Measurements from ENCODE around the gene MCM3AP. TPM values are rescaled to one million over a fixed set of nuclear protein-coding genes. Genes with fewer than 3 reads are reported as not detected.

MCM3AP gene
- total and polyA plus RNA-seq, 9 of the 15 experiments (the other 6 are each of a cell fraction or from before 2014, with no cell fraction given), result 6.5 to 179 (median 69.6) TPM

- TF ChIP-seq VEZF1 (CRISPR knock-in tag; IDR thresholded peaks at IDR 0.05) (peak; percentile 74), ZNF699 (CRISPR knock-in tag; IDR thresholded peaks at IDR 0.05; ENCODE audit: insufficient replicate concordance) (no peak), RBM34 (IDR thresholded peaks at IDR 0.05; ENCODE audit: borderline replicate concordance, insufficient read depth, low read length) (no peak), ZNF561 (CRISPR knock-in tag; conservative IDR thresholded peaks at IDR 0.05) (no peak), DPF2 (IDR thresholded peaks at IDR 0.05) (peak; percentile 99), POLR2B (IDR thresholded peaks at IDR 0.05; ENCODE audit: low read depth, partially characterized antibody) (peak; percentile 17), ZNF507 (tag; conservative IDR thresholded peaks at IDR 0.05) (no peak), HSF4 (CRISPR knock-in tag; IDR thresholded peaks at IDR 0.05; ENCODE audit: borderline replicate concordance) (no peak), CHCHD3 (CRISPR knock-in tag; IDR thresholded peaks at IDR 0.05) (0 out of 2 replicates have a peak, but pooled peaks have one; percentile 55), SRF (CRISPR knock-in tag; IDR thresholded peaks at IDR 0.05) (peak in 1 of 2 experiments; percentile 39; a peak in 1 of 4 replicates), ZNF589 (CRISPR knock-in tag; IDR thresholded peaks at IDR 0.05; ENCODE audit: low read depth) (peak; percentile 97), CEBPG (CRISPR knock-in tag; IDR thresholded peaks at IDR 0.05) (no peak), CEBPG (tag; conservative IDR thresholded peaks at IDR 0.05 in 1 of 2, IDR thresholded peaks at IDR 0.05 in 1 of 2) (no peak), SP2 (IDR thresholded peaks at IDR 0.05; ENCODE audit: extremely low read depth, low read depth, low read length, poor library complexity, severe bottlenecking) (no peak), ARNT (IDR thresholded peaks at IDR 0.05) (peak; percentile 97 to 99), CHD1 (IDR thresholded peaks at IDR 0.05; ENCODE audit: low read length) (no peak), ERF (CRISPR knock-in tag; IDR thresholded peaks at IDR 0.05) (no peak), NR4A1 (CRISPR knock-in tag; IDR thresholded peaks at IDR 0.05) (no peak), NR4A1 (tag; IDR thresholded peaks at IDR 0.05) (peak; percentile 94), HEY1 (CRISPR knock-in tag; IDR thresholded peaks at IDR 0.05; ENCODE audit: borderline replicate concordance) (no peak)
- TF ChIP-seq, protein P1, sequence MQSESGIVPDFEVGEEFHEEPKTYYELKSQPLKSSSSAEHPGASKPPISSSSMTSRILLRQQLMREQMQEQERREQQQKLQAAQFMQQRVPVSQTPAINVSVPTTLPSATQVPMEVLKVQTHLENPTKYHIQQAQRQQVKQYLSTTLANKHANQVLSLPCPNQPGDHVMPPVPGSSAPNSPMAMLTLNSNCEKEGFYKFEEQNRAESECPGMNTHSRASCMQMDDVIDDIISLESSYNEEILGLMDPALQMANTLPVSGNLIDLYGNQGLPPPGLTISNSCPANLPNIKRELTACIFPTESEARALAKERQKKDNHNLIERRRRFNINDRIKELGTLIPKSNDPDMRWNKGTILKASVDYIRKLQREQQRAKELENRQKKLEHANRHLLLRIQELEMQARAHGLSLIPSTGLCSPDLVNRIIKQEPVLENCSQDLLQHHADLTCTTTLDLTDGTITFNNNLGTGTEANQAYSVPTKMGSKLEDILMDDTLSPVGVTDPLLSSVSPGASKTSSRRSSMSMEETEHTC (IDR thresholded peaks at IDR 0.05), result peak; percentile 53; the same call in 1 of the 2 replicates
- TF ChIP-seq, protein P2, sequence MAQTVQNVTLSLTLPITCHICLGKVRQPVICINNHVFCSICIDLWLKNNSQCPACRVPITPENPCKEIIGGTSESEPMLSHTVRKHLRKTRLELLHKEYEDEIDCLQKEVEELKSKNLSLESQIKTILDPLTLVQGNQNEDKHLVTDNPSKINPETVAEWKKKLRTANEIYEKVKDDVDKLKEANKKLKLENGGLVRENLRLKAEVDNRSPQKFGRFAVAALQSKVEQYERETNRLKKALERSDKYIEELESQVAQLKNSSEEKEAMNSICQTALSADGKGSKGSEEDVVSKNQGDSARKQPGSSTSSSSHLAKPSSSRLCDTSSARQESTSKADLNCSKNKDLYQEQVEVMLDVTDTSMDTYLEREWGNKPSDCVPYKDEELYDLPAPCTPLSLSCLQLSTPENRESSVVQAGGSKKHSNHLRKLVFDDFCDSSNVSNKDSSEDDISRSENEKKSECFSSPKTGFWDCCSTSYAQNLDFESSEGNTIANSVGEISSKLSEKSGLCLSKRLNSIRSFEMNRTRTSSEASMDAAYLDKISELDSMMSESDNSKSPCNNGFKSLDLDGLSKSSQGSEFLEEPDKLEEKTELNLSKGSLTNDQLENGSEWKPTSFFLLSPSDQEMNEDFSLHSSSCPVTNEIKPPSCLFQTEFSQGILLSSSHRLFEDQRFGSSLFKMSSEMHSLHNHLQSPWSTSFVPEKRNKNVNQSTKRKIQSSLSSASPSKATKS (CRISPR knock-in tag; IDR thresholded peaks at IDR 0.05), result no peak
Measured at GRCh38 chr21:46320331-46320801, 35.0 kb upstream of the MCM3AP start (continued).

Data from K562 (cell line).